PC-3 (cell line): ENCODE results near the gene CPA1. TPM values are rescaled to one million over a fixed set of nuclear protein-coding genes. Genes with fewer than 3 reads are reported as not detected.

Experiments
- ATAC-seq: fragments of 200-7000 bp; cut with Tn5 transposase; 2 replicates; pipeline ENCODE4 v1.9.1; 2020; ENCODE audit warnings: mild to moderate bottlenecking, moderate library complexity
- BruUV-seq: library from RNA; stranded (reverse); fragments of 400-500 nt; replicated peaks from 2 replicates; lab custom pipeline; 2021; lab: Mats Ljungman, UMichigan
- CTCF ChIA-PET: fragments of 300-600 bp; sonication (Branson Sonifier 250); formaldehyde crosslinking; loops from one replicate; lab custom pipeline; 2022; ENCODE audit warnings: antibody characterized with exemption; lab: Charles Lee
- POLR2A ChIA-PET: fragments of 300-600 bp; sonication (Branson Sonifier 250); formaldehyde crosslinking; loops from one replicate; lab custom pipeline; 2022; ENCODE audit warnings: antibody characterized with exemption; ENCODE audit not compliant: unreplicated experiment; lab: Charles Lee
- DNase-seq: peaks from one replicate; pipeline ENCODE4 v3.0.0-alpha.2; 2015
- H2AFZ ChIP-seq: fragments of 300-600 bp; sonication (generic); 2 replicates; pipeline ENCODE4 v1.6.0; 2016; ENCODE audit warnings: antibody characterized with exemption, low read length
- H3F3A ChIP-seq: fragments of 300-600 bp; sonication (generic); one replicate; pipeline ENCODE4 v1.6.0; 2017; ENCODE audit warnings: antibody characterized with exemption, low read length, control low read depth, mild to moderate bottlenecking; ENCODE audit not compliant: unreplicated experiment
- H3K27ac ChIP-seq: fragments of 300-600 bp; sonication (generic); 2 replicates; pipeline ENCODE4 v1.5.1; 2016; ENCODE audit warnings: mild to moderate bottlenecking, low read length
- H3K27me3 ChIP-seq: fragments of 300-600 bp; sonication (generic); 2 replicates; pipeline ENCODE4 v1.6.1; 2016; ENCODE audit warnings: low read length, mixed read lengths
- H3K36me3 ChIP-seq: fragments of 300-600 bp; sonication (generic); 2 replicates; pipeline ENCODE4 v1.6.1; 2016; ENCODE audit warnings: low read depth, mixed run types, low read length, mixed read lengths
- H3K4me1 ChIP-seq: fragments of 300-600 bp; sonication (generic); 2 replicates; pipeline ENCODE4 v1.5.1; 2016; ENCODE audit warnings: low read length; ENCODE audit not compliant: insufficient read depth
- H3K4me2 ChIP-seq: fragments of 300-600 bp; sonication (generic); 2 replicates; pipeline ENCODE4 v1.6.0; 2016; ENCODE audit warnings: low read length
- H3K4me3 ChIP-seq: fragments of 300-600 bp; sonication (generic); 2 replicates; pipeline ENCODE4 v1.5.1; 2016; ENCODE audit warnings: mild to moderate bottlenecking, low read length, mixed read lengths
- H3K79me2 ChIP-seq: fragments of 300-600 bp; sonication (generic); 2 replicates; pipeline ENCODE4 v1.6.1; 2017; ENCODE audit warnings: low read length, mixed read lengths
- H3K9ac ChIP-seq: fragments of 300-600 bp; sonication (generic); 2 replicates; pipeline ENCODE4 v1.6.0; 2016; ENCODE audit warnings: mild to moderate bottlenecking, low read length
- H3K9me2 ChIP-seq: fragments of 300-600 bp; sonication (generic); replicated peaks from 2 replicates; pipeline ENCODE4 v1.6.1; 2016; ENCODE audit warnings: mixed run types, low read length, mixed read lengths
- H3K9me3 ChIP-seq: fragments of 300-600 bp; sonication (generic); 2 replicates; pipeline ENCODE4 v1.6.1; 2016; ENCODE audit warnings: low read length, mixed read lengths
- H4K20me1 ChIP-seq: fragments of 300-600 bp; sonication (generic); 2 replicates; pipeline ENCODE4 v1.6.1; 2016; ENCODE audit warnings: low read length, mixed read lengths
- EZH2 ChIP-seq: fragments of 300-600 bp; sonication (generic); IDR thresholded peaks from one replicate; pipeline ENCODE4 v1.6.1; 2017; ENCODE audit warnings: antibody characterized with exemption, mild to moderate bottlenecking, low read length; ENCODE audit not compliant: unreplicated experiment
- EZH2phosphoT487 ChIP-seq: fragments of 300-600 bp; sonication (generic); IDR thresholded peaks from 2 replicates; pipeline ENCODE4 v1.6.1; 2018; ENCODE audit warnings: mild to moderate bottlenecking, antibody characterized with exemption, low read length, borderline replicate concordance
- intact Hi-C: fragments of 100-400 bp; cut with micrococcal nuclease; formaldehyde crosslinking; loops from 2 replicates; pipeline ENCODE4 v1.9.0; 2023
- total RNA-seq: library from RNA; depleted of rRNA; stranded (reverse); fragments of >200 nt; gene quantifications from 2 replicates; pipeline ENCODE4 v1.2.3, GENCODE V29; 2014
- TF ChIP-seq, protein P1 (sequence below): fragments of 300-600 bp; sonication (generic); conservative IDR thresholded peaks from 2 replicates; pipeline ENCODE4 v1.5.1; 2017; ENCODE audit warnings: antibody characterized with exemption, low read depth, mild to moderate bottlenecking, low read length

CPA1 gene
- total RNA-seq, 1 experiment from 2014 or later: not detected

DNA sequence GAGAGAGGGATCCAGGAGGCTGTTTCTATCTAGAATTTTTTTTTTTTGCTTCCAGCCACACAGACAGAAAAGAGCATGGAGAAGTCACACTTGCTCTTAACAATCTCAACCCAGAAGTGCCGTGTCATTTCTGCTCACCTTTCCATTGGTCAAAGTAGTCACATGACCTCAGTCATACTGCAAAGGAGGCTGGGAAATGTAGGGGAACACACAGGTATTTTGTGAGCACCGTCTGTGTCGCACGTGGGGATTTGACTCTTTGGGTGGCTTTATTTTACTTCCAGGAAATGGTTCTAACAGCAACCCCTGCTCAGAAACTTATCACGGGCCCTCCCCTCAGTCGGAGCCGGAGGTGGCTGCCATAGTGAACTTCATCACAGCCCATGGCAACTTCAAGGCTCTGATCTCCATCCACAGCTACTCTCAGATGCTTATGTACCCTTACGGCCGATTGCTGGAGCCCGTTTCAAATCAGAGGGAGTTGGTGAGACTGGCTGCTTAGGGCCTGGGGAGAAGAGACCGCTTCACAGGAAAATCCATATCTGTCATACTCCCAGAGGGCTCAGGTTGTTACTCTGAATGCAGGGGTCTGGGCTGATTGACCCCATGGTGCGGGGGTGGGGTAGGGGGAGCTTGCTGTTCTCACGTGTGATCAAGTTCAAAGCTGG is 13.1 kb upstream of the CPA1 start:
- ATAC-seq (no peak), DNase-seq (no peak)
- no peaks in the 10 kb centered on the region for H3K27me3 ChIP-seq
- H3F3A ChIP-seq: peaks cover 3% of the 10 kb centered on the region
- H4K20me1 ChIP-seq: no peaks in the 10 kb centered on the region
- no peak overlapping the region for H3K4me3 ChIP-seq
- H3K4me1 ChIP-seq: peaks cover 37% of the 10 kb centered on the region
- H3K9me3 ChIP-seq: no peaks in the 10 kb centered on the region
- no TSS peak for BruUV-seq
- no peak overlapping the region for H2AFZ ChIP-seq
- intact Hi-C loops: no loop called here
- POLR2A ChIA-PET: no interaction called here
- no peaks in the 10 kb centered on the region for H3K9me2 ChIP-seq
- CTCF ChIA-PET: no interaction called here
- TF ChIP-seq EZH2phosphoT487 (no peak), EZH2 (no peak)
- TF ChIP-seq, protein P1, sequence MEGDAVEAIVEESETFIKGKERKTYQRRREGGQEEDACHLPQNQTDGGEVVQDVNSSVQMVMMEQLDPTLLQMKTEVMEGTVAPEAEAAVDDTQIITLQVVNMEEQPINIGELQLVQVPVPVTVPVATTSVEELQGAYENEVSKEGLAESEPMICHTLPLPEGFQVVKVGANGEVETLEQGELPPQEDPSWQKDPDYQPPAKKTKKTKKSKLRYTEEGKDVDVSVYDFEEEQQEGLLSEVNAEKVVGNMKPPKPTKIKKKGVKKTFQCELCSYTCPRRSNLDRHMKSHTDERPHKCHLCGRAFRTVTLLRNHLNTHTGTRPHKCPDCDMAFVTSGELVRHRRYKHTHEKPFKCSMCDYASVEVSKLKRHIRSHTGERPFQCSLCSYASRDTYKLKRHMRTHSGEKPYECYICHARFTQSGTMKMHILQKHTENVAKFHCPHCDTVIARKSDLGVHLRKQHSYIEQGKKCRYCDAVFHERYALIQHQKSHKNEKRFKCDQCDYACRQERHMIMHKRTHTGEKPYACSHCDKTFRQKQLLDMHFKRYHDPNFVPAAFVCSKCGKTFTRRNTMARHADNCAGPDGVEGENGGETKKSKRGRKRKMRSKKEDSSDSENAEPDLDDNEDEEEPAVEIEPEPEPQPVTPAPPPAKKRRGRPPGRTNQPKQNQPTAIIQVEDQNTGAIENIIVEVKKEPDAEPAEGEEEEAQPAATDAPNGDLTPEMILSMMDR: no peak
- H3K79me2 ChIP-seq: no peaks in the 10 kb centered on the region
- no peak overlapping the region for H3K27ac ChIP-seq
- H3K4me2 ChIP-seq: no peak overlapping the region
- H3K36me3 ChIP-seq: no peaks in the 10 kb centered on the region
- no peak overlapping the region for H3K9ac ChIP-seq

DNA sequence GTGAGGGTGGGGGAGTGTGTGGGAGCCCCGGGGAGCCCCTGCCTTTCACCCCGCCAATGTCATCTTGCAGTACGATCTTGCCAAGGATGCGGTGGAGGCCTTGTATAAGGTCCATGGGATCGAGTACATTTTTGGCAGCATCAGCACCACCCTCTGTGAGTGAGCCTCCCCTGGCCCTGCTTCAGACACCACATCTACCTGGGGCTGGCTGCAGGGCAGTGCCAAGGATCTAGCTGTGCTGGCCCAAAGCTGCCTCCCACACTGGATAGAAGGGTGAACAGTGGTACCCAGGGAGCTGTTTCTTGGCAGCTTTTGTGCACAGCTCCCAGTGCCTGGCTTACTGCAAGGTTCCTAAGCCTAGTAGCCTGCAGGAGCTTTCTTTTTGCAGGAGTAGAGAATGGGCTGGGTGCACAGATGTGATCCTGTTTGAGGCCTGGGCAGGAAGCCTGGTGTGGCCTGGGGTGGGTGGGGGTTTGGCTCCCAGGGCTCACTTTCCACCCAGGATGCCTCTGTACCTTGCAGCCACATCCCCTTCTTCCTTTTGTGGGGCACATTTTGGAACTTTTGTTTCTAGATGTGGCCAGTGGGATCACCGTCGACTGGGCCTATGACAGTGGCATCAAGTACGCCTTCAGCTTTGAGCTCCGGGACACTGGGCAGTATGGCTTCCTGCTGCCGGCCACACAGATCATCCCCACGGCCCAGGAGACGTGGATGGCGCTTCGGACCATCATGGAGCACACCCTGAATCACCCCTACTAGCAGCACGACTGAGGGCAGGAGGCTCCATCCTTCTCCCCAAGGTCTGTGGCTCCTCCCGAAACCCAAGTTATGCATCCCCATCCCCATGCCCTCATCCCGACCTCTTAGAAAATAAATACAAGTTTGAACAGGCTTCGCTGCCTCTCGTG is 12.2 kb upstream of the CPA1 start:
- no peaks in the 10 kb centered on the region for H3K79me2 ChIP-seq
- no peak for ATAC-seq
- no peak overlapping the region for H3K4me2 ChIP-seq
- H3K27ac ChIP-seq: no peak overlapping the region
- H2AFZ ChIP-seq: no peak overlapping the region
- intact Hi-C loops: no loop called here
- no peak overlapping the region for H3K4me3 ChIP-seq
- CTCF ChIA-PET: no interaction called here
- no peak for TF ChIP-seq EZH2phosphoT487
- TF ChIP-seq, protein P1: no peak
- TF ChIP-seq EZH2: no peak
- no TSS peak for BruUV-seq
- no peaks in the 10 kb centered on the region for H4K20me1 ChIP-seq
- DNase-seq: no peak
- POLR2A ChIA-PET: no interaction called here
- H3K27me3 ChIP-seq: no peaks in the 10 kb centered on the region
- H3F3A ChIP-seq: peaks cover 3% of the 10 kb centered on the region
- H3K9ac ChIP-seq: no peak overlapping the region
- peaks cover 30% of the 10 kb centered on the region for H3K4me1 ChIP-seq
- no peaks in the 10 kb centered on the region for H3K9me3 ChIP-seq
- no peaks in the 10 kb centered on the region for H3K9me2 ChIP-seq
- no peaks in the 10 kb centered on the region for H3K36me3 ChIP-seq
